ENCODE data around the gene ZNF292.
"Not testable (repeated sequence)": the region's sequence is repeated elsewhere in the genome, so short reads cannot be mapped to it uniquely, and the experiment has no call there.

The ZNF292 gene

DNA sequence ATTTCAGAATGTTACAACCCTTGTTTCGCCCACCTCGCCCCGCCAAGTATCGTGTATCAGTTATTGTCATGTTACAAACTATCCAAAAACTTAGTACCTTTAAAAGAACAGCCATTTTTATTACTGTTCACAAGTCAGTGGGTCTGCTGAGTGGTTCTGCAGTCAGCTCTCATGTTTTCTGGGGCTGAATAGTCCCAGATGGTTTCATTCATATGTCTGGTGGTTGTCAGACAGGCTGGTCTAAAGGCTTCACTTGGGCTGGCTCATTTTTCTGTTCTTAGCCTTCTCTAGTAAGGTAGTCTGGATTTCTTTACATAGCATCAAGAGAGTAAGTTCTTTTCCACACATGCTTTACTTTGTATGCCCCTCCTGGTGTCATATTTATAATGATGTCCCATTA is 8.6 kb downstream of the ZNF292 start:
- DNase-seq = no peak

DNA sequence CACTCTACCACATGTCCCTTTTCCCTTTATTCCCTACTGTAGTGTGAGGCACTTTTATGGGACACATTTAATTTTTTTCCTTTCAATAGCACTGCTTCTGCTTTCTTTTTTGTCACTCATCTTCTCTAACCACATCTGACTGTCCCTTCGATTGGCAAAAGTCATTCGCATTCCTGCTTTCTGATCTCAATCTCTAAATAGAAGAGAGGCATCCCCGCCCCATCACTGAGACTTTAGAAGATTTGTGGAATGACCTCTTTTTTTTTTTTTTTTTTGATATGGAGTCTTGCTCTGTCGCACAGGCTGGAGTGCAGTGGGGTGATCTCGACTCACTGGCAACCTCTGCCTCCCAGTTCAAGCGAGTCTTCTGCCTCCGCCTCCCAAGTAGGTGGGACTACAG is 9.1 kb downstream of the ZNF292 start:
- DNase-seq = no peak

DNA sequence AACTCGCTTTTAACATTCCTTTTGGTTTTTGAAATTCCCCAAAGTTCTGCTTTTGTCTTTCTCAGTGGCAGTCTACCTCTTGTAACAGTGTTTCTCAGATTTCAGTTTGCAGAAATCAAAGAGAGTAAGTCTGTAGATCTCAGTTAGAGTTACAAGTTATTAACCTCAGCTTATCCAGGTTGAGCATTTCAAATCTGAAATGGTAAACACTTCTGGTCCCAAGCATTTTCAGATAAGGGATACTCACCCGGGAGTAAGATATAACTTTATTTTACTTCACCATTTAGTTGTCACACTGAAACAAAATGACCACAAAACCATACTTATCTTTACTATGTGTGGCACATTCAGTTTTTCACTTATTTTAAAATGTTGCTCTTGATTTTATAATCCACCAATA is 9.8 kb downstream of the ZNF292 start:
- no peak for DNase-seq

DNA sequence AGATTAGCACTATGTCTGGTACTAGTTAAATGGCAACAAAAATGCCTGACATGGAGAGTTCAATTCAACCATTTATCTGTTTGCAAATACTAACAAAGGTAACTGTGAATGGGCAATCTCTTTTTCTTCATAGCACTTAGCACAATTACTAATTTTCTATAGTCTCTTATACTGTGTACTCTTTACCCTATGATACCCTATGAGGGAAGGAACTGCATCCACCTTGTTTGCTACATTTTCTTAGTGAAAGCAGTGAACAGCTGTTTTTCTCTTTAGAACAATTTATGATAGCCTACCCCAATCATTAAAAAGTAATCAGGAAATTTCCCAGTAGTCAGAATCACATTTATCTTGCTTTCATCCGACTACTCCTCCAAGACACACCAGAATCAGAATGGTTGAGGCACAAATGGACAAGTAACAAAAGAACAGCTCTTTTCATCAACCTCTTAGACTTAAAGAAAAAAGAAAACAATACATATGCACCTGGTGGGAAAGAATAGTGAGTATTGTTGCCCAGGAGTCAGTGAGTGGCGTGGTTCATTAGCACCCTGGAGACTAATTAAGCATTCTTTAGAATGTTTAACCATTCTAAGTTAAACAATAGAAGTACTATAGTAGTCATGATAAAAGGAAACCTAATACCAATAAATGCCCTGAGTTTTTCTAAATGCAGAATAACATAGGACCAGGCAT is 16.7 kb downstream of the ZNF292 start:
- no peak for DNase-seq

DNA sequence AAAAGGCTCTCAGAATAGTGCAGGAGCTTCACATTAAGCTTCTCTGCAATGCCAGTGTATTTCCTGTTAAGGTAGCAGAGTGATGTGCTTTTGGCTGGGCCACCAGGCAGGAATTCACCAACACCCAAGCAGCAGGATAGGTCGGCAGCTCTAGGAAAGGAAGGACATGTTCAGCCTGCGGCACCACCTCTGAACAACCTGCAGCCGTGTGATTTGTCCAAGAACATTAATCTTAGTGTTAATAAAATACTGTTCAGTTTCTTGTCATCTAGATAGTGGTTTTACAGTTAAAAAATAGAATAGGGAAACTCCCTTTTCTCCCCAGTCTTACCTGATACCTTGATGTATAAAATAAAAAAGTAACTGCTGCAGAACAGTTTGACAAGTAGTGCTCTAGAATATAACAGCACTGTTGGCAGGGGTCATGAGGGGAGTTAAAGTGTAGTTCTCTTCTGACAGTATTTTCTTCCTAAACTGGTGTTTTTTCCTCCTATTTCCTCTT is 18.8 kb downstream of the ZNF292 start:
- no peak for DNase-seq

DNA sequence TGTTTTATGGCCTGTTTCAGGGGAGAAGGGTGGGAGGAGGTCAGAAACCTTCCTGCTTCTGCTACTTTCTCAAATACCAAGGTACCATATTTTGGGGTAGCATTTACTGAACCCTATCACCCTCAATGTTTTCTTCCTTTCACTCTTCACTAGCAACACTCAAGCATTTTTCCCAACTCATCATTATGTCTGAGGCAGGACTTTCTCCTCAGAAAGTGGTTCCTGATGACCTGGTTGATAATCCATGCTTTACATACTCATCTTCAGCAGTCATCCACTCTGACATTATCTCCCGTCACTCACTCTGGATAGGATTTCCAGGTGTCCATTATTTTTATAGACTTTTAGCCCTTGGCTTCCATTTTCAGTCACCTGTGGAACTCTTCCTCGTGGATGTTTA is 21.1 kb downstream of the ZNF292 start:
- no peak for DNase-seq

DNA sequence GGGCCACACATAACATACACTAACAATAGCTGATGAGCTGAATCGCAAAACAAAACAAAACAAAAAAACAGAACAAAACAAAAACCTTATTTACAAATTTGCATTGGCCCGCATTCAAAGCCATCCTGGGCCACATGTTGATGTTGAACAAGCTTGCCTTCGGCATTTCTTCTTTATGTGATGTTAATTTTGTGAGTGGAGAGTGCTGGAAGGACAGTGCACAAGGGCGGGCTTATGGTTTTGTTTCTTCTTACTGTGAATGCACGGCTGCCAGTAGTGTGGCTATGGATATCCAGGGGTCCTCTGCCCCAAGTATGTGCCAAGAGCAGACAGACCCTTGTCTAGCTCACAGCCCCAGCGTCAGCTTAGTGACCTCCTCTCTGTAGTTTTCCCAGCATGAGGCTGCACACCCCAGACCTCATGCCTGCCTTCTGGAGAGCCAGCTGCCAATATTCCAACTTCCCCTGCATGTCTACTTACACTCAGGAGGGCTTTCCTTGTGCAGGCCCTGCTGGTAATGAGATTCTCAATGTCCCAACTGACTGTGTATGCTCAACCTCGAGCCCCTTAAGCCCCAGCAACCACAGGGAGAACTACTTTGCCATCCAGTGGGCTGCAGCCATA is 24.9 kb downstream of the ZNF292 start:
- no peak for DNase-seq

DNA sequence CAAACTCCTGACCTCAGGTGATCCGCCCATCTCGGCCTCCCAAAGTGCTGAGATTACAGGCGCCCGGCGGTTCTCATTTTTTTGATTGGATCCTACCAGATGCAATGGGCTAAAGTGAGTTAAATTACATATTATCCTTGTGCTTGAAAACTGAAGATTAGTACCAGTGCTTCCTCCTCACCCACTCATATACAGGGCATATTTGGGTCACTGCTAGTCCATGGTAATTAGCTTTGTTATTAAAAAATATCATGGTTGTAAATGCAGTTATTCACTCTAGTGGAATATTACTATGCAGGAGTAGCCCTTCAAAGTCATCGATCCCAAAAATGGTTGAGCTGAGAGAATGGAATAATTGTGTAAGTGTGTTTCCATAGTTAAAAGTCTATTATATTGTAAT is 26.5 kb downstream of the ZNF292 start:
- DNase-seq = no peak

DNA sequence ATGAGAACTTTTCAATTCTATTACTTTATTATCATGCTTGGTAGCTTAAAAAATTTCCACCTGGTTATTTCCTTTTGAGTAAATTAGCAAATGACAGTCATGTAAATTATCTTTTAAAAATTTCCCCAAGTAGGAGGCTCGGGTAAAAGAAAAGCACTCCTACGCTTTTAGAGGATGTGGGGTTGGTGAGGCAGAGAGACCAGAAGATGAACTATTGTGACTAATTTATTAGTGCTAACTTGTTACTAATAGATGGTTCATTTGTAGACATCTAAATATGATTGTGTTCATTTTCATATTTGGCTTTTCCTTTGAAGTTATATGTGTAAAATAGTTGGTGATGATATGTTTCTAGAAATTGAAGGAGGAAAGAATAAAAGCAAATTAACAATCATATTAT is 27.0 kb downstream of the ZNF292 start:
- no peak for DNase-seq

DNA sequence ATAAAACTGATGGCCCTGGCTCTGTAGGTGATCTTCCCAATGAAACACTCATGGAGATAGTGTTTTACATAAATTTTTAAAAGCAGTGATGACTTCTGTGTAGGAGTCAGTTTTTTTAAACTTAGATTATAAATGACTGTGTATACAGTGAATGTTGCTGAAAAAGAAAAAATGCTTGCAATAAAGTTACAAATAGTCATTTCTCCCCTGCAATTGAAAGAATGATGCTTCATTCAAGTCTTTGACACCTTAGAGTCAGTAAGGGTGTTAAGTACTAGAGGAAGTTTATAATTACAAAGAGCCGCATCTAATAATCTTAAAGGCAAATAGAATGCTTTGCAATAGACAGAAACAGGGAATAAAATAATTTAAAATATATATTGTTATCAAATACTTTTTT is 27.6 kb downstream of the ZNF292 start:
- DNase-seq = no peak

DNA sequence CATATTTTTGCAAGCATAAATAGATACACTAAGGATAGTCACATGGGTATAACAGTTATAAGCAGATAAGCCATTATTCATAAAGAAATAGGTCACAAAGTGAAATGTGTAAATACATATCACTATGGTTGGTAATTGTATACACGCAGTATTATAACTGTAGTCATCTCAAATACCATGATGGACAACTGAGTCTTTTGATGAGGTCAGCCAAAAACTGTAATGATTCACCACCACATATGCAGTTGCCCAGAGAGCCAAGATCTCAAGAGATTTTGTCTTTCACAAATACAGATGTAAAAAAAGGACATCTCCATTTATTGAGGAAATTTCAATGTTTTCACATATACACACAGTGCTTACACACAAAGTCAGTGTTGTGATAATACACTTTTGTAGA is 28.3 kb downstream of the ZNF292 start:
- DNase-seq = no peak

DNA sequence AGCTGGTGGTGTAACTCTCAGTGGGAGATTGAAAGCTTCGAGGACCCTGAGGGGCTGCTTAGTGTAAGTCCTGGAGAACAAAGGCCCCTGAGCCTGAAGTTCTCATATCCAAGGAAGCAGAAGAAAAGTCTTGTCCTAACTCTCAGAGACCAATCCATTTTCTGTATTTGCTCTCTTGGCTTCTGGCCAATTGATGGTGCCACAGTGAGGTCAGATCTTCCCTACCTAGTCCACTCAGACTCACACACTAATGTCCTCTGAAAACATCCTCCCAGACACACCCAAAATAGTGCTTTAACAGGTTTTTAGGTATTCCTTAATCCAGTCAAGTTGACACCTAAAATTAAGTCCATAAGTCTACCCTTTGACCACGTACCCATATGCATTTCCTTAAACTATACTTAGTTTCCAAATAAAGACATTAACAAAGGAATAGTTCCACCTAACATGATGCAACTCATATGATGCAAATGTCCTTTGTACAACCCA is 29.4 kb downstream of the ZNF292 start:
- DNase-seq = no peak

DNA sequence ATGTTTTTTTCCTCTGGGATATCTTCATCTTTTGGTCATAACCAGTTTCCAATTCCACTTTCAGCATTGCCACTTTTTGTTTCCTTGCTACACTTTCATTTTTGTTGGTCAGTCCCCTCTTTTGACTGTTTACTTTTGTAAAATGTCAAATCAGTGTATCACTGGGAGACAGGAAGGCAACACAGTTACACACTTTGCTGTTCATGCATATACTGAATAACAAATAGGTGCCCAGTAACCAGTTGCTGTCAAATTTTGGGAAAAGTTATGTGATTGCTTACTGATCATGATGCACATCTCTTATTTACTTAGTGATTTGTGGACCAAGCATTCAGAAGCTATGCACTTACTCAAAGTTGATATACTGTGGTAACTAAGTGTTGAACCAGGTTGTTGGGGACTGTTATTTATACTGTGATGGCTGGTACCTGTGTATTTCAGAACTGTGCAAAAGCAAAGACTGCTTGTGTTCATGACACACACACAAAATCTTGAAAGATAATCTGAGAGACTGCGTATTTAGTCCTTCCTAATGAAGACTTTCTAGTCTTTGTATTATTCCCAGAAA is 41.0 kb downstream of the ZNF292 start:
- no peak for DNase-seq

DNA sequence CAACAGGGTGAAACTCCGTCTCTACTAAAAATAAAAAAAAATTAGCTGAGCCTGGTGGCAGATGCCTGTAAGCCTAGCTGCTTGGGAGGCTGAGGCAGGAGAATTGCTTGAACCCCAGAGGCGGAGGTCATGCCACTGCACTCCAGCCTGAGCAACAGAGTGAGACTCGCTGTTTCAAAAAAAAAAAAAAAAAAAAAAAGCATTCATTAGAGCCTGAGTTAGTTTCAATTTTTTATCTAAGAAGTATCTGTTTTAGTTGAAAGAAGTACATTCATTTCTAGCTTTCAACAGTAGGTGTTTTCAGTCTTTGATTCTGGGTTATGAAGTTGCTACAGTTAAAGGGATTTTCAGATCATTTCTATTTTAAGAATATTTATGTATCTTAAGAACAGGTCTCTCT is 42.2 kb downstream of the ZNF292 start:
- no peak for DNase-seq

DNA sequence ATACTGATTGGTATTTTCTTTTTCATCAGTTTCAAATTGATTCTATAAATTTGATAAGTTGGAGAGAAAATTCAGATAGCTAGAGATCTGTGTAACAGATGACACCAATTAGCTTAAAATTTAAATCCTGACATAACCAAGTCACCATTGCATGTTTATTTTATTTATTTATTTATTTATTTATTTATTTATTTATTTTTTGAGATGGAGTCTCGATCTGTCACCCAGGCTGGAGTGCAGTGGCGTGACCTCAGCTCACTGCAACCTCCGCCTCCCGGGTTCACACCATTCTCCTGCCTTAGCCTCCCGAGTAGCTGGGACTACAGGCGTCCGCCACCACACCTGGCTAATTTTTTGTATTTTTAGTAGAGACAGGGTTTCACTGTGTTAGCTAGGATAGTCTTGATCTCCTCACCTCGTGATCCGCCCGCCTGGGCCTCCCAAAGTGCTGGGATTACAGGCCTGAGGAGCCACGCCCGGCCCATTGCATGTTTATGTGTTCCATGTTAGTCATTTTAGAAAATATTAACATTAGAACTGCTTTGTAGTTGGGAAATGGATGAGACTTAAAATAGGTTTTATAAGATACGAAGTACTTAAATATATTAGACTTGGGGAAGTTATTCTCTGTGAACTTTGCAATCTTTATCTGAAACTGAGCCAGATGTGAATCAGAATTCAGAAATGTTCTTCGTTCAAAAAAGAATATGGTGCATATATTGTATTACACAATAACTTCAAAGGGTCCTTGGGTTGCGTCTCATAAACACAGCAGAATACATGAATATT is 42.9 kb downstream of the ZNF292 start:
- DNase-seq = not testable (repeated sequence)

DNA sequence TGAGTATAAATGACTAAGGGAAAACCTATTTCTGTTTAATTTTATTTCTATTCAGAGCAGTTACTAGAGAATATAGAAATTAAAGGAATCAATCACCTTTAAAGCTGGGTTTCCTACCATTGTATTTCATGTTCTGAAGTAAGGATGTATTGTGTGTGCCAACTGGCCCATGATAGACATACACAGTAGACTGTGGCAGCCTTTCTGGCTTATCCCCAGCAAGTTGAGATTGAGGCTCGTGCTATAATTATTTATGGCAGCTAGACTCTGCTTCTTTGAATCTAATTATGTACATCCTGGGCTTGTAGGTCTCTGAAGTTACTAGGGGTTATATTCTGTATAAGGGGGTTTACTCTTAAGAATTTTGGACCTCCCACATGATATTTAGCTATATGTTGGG is 44.4 kb downstream of the ZNF292 start:
- no peak for DNase-seq

DNA sequence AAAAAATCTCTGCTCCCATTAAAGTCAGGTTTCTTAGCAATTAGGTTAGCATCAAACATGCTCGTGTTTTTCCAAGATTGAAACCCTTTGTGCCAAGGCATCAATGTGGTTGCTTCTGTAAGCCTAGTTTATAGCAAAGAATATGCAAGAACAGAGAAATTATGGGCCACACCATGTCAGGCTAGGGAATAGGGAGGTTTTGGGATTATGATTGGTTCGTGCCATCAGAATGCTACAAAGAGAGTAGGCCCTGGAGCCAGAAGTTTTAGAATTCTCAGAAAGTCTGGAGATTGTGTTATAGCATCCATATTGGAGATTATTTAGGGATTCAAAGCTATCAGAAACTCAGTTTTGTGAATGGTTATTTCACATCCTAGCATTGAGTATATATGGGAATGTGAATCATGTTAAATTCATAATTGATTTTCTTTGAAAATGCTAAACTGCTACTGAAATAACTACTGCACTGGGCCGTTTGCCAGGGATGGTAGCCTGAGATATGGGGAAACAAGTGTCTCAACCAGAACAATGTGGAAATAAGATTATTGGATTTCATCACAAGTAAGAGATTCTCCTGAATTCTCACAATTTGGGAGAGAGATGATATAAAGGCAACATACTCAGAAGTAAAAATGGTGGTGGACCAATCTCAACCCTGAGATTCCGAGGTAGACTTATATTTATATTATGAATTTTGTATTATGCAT is 45.3 kb downstream of the ZNF292 start:
- no peak for DNase-seq

DNA sequence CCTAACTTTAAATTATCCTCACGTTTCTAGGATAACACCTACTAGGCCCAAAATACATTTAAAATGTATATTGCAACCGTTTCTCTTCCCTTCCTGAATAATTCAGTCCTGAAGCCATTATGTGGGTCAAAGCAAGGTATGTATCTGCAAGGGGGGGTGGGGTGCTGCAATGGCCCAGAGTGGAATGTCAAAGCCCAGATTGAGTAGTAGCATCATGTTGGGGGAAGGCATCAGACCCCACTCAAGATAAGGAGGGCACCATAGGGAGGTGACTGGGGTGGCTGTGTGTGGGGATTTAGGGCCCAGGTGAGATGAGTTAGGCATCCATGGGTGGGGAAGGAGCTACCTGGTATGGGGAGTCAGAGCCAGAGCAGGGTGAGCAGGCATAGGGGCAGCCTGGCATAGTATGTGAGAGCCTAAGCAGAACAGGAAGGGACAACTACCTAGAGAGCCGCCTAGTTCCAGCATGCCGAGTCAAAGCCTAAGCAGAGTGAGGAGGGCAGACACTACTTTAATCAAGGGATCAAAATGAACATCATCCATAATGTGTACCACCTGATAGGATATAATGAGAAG is 48.2 kb downstream of the ZNF292 start:
- no peak for DNase-seq

DNA sequence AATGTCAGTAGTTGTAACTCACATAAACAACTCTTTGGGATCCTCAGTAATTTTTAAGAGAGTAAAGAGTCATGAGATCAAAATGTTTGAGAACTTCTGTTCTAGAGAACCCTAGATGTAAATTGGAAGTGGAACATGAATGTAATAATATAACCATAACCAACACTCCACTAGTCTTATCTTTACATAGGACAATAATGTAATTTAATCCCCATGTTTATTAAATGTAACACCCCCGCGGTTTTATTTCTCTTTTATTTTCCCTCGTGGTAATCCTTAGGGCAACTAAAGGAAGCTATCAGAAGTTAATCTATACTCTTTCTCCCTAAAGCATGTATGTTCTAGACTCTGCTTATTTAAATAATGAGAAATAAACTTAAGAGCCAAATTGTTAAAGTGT is 54.4 kb downstream of the ZNF292 start:
- no peak for DNase-seq

DNA sequence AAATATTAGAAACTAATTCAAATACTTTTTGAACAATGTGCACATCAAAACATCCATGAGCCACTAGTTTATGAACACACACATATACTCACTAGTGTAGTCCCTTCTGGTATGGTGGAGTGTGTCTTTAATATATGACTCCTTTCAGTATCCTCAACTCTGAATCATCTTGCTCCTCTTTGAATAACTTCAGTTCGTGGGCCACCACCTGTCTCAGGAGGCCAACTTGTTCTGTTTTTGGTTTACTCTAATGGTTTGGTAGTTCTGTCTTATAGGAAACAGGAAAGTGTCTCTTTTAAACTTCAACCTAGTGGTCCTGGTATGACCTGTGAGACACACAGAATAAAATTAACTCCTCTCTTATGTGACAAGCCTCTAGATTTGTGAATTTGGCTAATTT is 55.6 kb downstream of the ZNF292 start:
- DNase-seq = no peak

DNA sequence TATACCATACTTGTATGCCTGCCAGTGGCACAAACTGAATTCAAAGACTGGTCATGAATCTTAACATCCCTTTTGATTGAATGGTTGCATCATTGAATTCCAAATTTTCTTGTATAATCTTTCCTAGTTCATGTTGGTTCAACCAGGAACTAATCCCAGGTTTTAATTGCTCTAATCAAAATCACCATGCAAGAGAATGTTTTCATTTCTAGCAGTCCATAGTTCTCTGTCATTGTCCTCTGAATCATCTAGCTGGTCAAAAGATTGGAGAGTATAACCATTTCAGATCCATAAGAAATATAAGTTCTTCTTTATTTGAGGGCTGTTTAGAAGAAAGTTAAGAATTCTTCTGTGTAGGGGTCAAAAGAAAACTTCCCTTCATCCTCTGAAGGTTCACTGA is 57.2 kb downstream of the ZNF292 start:
- DNase-seq = no peak

DNA sequence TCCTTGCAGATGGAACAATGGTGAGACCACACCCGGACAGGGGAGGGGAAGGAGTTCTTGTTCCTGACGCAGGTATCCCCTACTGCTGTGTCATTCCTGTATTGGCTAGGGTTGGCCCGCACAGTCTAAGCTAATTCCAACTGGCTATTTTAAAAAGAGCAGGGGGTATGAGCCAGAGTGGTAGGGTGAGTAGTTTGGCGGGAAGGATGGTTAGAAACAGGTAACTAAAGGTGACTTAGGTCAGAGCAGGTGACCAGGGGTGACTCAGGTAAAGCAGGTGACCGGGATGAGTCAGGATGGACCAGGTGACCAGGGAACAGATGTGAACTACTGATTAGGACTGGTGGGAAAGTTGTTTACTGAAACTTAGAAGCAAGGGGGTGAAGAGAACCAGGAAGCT is 58.0 kb downstream of the ZNF292 start:
- no peak for DNase-seq

DNA sequence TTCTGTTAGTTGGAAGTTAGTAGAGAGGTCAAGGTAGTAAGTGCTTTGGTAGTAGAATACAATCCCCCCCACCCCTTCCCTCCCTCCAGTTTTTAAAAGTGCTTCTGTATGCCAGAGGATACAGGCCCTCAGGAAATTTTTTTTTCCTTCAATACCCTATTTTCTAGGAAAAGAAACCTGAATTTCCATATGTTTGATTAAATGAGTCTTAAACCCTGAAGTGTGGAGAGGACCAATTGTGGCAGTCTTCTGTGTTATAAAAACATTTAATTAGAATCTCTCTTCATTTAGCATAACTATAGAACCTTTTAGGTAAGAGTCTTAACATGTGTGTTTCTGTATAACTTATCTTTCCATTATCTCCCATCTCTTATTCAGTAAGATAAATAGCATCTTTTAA is 59.5 kb downstream of the ZNF292 start:
- DNase-seq = no peak

All from activated naive CD4-positive, alpha-beta T cell (primary cell).